Esophagus muscularis mucosa (tissue), 4 donors: ENCODE measurements around the gene SORCS2.

Experiments
- EP300 ChIP-seq: sonication (generic); formaldehyde crosslinking; IDR thresholded peaks from one replicate; pipeline ENCODE4 v1.6.1; 2017; ENCODE audit warnings: antibody characterized with exemption
- POLR2A ChIP-seq: fragments of 450-650 bp; IDR thresholded peaks from one replicate; pipeline ENCODE4 v1.6.1; 2017; ENCODE audit warnings: antibody characterized with exemption, moderate library complexity, mild to moderate bottlenecking, low read depth
- POLR2AphosphoS5 ChIP-seq, 2 donors: sonication (generic); formaldehyde crosslinking; IDR thresholded peaks; one replicate each; pipeline ENCODE4 v1.6.1; 2017; ENCODE audit warnings: antibody characterized with exemption in 2 of 2
- TF ChIP-seq, protein P1 (sequence below), 3 experiments: fragments of 200-600 bp in 2 of 3; fragments of 450-650 bp in 1 of 3; sonication (generic) in 2 of 3; IDR thresholded peaks; one replicate each; pipeline ENCODE4 v1.5.1; 2017 to 2019; ENCODE audit warnings: antibody characterized with exemption in 3 of 3, mild to moderate bottlenecking in 2 of 3, moderate library complexity in 1 of 3

DNA sequence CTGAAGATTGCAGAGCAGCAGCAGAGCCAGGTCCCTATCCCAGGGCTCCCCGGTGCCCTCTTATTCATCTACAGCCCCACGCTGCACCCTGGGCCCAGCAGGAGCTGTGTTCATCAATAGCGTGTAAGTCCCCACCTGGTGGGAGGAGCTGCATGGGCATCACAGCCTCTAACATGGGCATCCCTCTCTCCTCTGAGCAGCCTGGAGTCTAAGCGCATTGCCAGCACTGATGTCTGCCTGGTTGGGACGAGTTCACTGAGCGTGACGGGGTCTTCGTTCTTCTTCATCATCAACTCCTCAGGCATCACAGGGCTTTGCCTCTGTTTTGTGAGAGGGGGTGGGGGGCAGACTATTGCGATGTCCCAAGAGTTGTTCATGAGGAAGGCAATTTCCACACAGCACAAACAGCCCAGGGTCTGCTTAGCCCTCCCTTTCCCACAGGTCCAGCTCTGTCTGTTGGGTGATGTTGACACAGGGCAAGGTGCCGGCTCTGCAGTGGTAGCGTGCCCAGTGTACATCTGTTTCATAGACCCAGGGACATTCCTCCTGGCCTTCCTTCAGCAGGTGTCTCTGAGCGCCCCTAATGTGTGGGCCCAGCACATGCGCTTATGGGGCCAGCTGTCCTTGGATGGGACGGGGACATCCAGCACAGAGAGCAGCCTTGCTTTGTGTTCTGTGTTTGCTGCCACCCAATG, 85.9 kb downstream of the SORCS2 start:
- TF ChIP-seq POLR2AphosphoS5 (IDR thresholded peaks at IDR 0.05) (no peak), POLR2A (no peak), EP300 (no peak)
- TF ChIP-seq, protein P1, sequence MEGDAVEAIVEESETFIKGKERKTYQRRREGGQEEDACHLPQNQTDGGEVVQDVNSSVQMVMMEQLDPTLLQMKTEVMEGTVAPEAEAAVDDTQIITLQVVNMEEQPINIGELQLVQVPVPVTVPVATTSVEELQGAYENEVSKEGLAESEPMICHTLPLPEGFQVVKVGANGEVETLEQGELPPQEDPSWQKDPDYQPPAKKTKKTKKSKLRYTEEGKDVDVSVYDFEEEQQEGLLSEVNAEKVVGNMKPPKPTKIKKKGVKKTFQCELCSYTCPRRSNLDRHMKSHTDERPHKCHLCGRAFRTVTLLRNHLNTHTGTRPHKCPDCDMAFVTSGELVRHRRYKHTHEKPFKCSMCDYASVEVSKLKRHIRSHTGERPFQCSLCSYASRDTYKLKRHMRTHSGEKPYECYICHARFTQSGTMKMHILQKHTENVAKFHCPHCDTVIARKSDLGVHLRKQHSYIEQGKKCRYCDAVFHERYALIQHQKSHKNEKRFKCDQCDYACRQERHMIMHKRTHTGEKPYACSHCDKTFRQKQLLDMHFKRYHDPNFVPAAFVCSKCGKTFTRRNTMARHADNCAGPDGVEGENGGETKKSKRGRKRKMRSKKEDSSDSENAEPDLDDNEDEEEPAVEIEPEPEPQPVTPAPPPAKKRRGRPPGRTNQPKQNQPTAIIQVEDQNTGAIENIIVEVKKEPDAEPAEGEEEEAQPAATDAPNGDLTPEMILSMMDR (IDR thresholded peaks at IDR 0.05): no peak
